B cell (primary cell): Measurements from ENCODE around the gene CGNL1. TPM values are rescaled to one million over a fixed set of nuclear protein-coding genes. Genes with fewer than 3 reads are reported as not detected.

ENCODE experiments used
- ATAC-seq: fragments of 200-7000 bp; cut with Tn5 transposase; one replicate; pipeline ENCODE4 v1.10.0; 2021; ENCODE audit warnings: low read depth, mild to moderate bottlenecking, moderate number of reproducible peaks, moderate library complexity
- CTCF ChIA-PET: fragments of 350-600 bp; sonication (Branson Sonifier 250); formaldehyde crosslinking; loops from one replicate; lab custom pipeline; 2021; ENCODE audit warnings: antibody characterized with exemption, inconsistent platforms; lab: Charles Lee
- POLR2A ChIA-PET: fragments of 350-600 bp; sonication (Branson Sonifier 250); formaldehyde crosslinking; loops from one replicate; lab custom pipeline; 2021; ENCODE audit warnings: antibody characterized with exemption; lab: Charles Lee
- DNase-seq: peaks from one replicate; pipeline ENCODE4 v3.0.0; 2013
- H2AFZ ChIP-seq: 2 replicates; pipeline ENCODE4 v1.6.1; 2012; ENCODE audit warnings: mild to moderate bottlenecking, low read depth, low read length; ENCODE audit not compliant: insufficient read depth, poor library complexity, severe bottlenecking
- H3K27ac ChIP-seq, 2 donors: 1 replicate in 1 of 2; 2 replicates in 1 of 2; pipeline ENCODE4 v1.5.1; 2012 to 2013; ENCODE audit warnings: low read length in 2 of 2, mild to moderate bottlenecking in 2 of 2, moderate library complexity in 1 of 2
- H3K27me3 ChIP-seq, 4 experiments: fragments of 200-600 bp in 1 of 4; sonication (generic) in 1 of 4; replicated peaks in 1 of 4; 1 replicate in 2 of 4; 2 replicates in 2 of 4; pipeline versions ENCODE4 v1.6.1 to v1.7.0; 2013 to 2016; ENCODE audit warnings: low read length in 3 of 4, mild to moderate bottlenecking in 2 of 4, mixed read lengths in 1 of 4, moderate library complexity in 1 of 4; ENCODE audit not compliant: insufficient read depth in 4 of 4, control insufficient read depth in 3 of 4; ENCODE audit errors: control extremely low read depth in 1 of 4
- H3K36me3 ChIP-seq, 2 experiments: replicated peaks in 1 of 2; 1 replicate in 1 of 2; 2 replicates in 1 of 2; pipeline versions ENCODE4 v1.6.1 to v1.7.1; 2013; ENCODE audit warnings: low read length in 1 of 2; ENCODE audit not compliant: insufficient read depth in 2 of 2, control insufficient read depth in 1 of 2; ENCODE audit errors: control extremely low read depth in 1 of 2, extremely low read depth in 1 of 2
- H3K4me1 ChIP-seq, 2 donors: fragments of 200-600 bp in 1 of 2; sonication (generic) in 1 of 2; 1 replicate in 1 of 2; 2 replicates in 1 of 2; pipeline versions ENCODE4 v1.5.1 to v1.6.1; 2013 to 2017; ENCODE audit warnings: low read length in 2 of 2; ENCODE audit not compliant: control insufficient read depth in 2 of 2, insufficient read depth in 2 of 2
- H3K4me2 ChIP-seq: replicated peaks from 2 replicates; pipeline ENCODE3; 2012; ENCODE audit warnings: mild to moderate bottlenecking, low read depth, low read length; ENCODE audit not compliant: poor library complexity, severe bottlenecking
- H3K4me3 ChIP-seq, 5 experiments: fragments of 200-600 bp in 1 of 5; sonication (generic) in 1 of 5; 1 replicate in 3 of 5; 2 replicates in 2 of 5; pipeline versions ENCODE4 v1.5.1 to v1.7.0; 2011 to 2016; ENCODE audit warnings: low read length in 4 of 5, mild to moderate bottlenecking in 4 of 5, low read depth in 2 of 5, control low read depth in 1 of 5, moderate library complexity in 1 of 5; ENCODE audit not compliant: insufficient read depth in 1 of 5; ENCODE audit errors: control extremely low read depth in 1 of 5, extremely low read depth in 1 of 5
- H3K79me2 ChIP-seq: fragments of 200-600 bp; sonication (generic); one replicate; pipeline ENCODE4 v1.6.0; 2016; ENCODE audit warnings: low read length; ENCODE audit not compliant: control insufficient read depth, insufficient read depth
- H3K9ac ChIP-seq: fragments of 200-600 bp; sonication (generic); 2 replicates; pipeline ENCODE4 v1.6.1; 2017; ENCODE audit warnings: mild to moderate bottlenecking, low read length, moderate library complexity
- H3K9me3 ChIP-seq, 3 donors: one replicate each; pipeline versions ENCODE4 v1.6.1 to v1.7.1; 2013; ENCODE audit warnings: low read length in 2 of 3; ENCODE audit not compliant: control insufficient read depth in 2 of 3, insufficient read depth in 1 of 3; ENCODE audit errors: control extremely low read depth in 1 of 3
- H4K20me1 ChIP-seq: 2 replicates; pipeline ENCODE4 v1.6.0; 2012; ENCODE audit warnings: mild to moderate bottlenecking, low read length; ENCODE audit not compliant: insufficient read depth, control insufficient read depth, poor library complexity, severe bottlenecking
- H3K27ac Mint-ChIP-seq: one replicate; pipeline ENCODE4 v1.8.0; 2021; ENCODE audit warnings: mixed read lengths
- H3K27me3 Mint-ChIP-seq: one replicate; pipeline ENCODE4 v1.8.0; 2021; ENCODE audit warnings: mixed read lengths
- H3K4me1 Mint-ChIP-seq: one replicate; pipeline ENCODE4 v1.8.0; 2021; ENCODE audit warnings: mixed read lengths
- H3K4me3 Mint-ChIP-seq: one replicate; pipeline ENCODE4 v1.8.0; 2021; ENCODE audit warnings: mixed read lengths
- H3K9me3 Mint-ChIP-seq: one replicate; pipeline ENCODE4 v1.8.0; 2022; ENCODE audit warnings: mixed read lengths; ENCODE audit not compliant: insufficient read depth
- EZH2 ChIP-seq: IDR thresholded peaks from 2 replicates; pipeline ENCODE4 v1.6.1; 2012; ENCODE audit warnings: borderline replicate concordance, low read depth, mild to moderate bottlenecking, moderate library complexity, low read length; ENCODE audit not compliant: insufficient read depth, poor library complexity, severe bottlenecking
- WGBS: methylation state at CpG from one replicate; pipeline ENCODE4 v1.1.5; 2013; ENCODE audit warnings: missing lambda C conversion rate; ENCODE audit not compliant: insufficient coverage; 5-methylcytosine and 5-hydroxymethylcytosine counted together
- intact Hi-C: fragments of 100-400 bp; cut with micrococcal nuclease; formaldehyde crosslinking; loops from one replicate; pipeline ENCODE4 v1.10.0; 2022
- polyA plus RNA-seq: library from polyadenylated mRNA; depleted of rRNA; stranded (reverse); fragments of >200 nt; gene quantifications from 2 replicates; pipeline ENCODE4 v1.2.3, GENCODE V29; 2012
- total RNA-seq, 2 donors: library from RNA; stranded (reverse); fragments of 120-200 nt in 1 of 2; gene quantifications; 1 replicate in 1 of 2; 2 replicates in 1 of 2; pipeline versions ENCODE4 v1.2.3 to v1.2.4, GENCODE V29; 2013 to 2022
- TF ChIP-seq, protein P1 (sequence below): fragments of 200-600 bp; IDR thresholded peaks from one replicate; pipeline ENCODE4 v1.8.0; 2022; ENCODE audit warnings: antibody characterized with exemption, mild to moderate bottlenecking

CGNL1 gene
- total and polyA plus RNA-seq, 2 donors (not counting 1 experiment from before 2014, with no cell fraction given), result 0.03 to 0.12 TPM

GRCh38 chr15:57367556-57367955, 8.7 kb upstream of the CGNL1 start:
- H3K4me3 Mint-ChIP-seq, result no peak overlapping the region
- no peak overlapping the region for H3K27ac ChIP-seq
- 94% methylated on average over 4 of the region's 4 CpGs for whole genome bisulfite sequencing
- ChIA-PET CTCF (interaction anchor here (1.0 kb wide), 1 partner anchor 12 kb away, joined by 3 read pairs; no protein-coding TSS in a partner anchor), POLR2A (no interaction called here)
- no peaks in the 10 kb centered on the region for H3K27me3 ChIP-seq
- H3K79me2 ChIP-seq, result no peaks in the 10 kb centered on the region
- H3K9me3 ChIP-seq, result no peaks in the 10 kb centered on the region
- H3K4me3 ChIP-seq, result no peak overlapping the region
- H3K27ac Mint-ChIP-seq, result no peak overlapping the region
- H3K36me3 ChIP-seq, result no peaks in the 10 kb centered on the region
- no peaks in the 10 kb centered on the region for H4K20me1 ChIP-seq
- no peak overlapping the region for H3K9ac ChIP-seq
- intact Hi-C loops, result no loop called here
- peaks cover 8% of the 10 kb centered on the region for H3K4me1 Mint-ChIP-seq
- no peak overlapping the region for H3K4me2 ChIP-seq
- no peaks in the 10 kb centered on the region for H3K27me3 Mint-ChIP-seq
- peaks cover 6 to 7% of the 10 kb centered on the region in 2 donors for H3K4me1 ChIP-seq
- ATAC-seq (no peak), DNase-seq (no peak)
- H3K9me3 Mint-ChIP-seq, result no peaks in the 10 kb centered on the region
- no peak overlapping the region for H2AFZ ChIP-seq
- TF ChIP-seq EZH2, result no peak
- TF ChIP-seq, protein P1, sequence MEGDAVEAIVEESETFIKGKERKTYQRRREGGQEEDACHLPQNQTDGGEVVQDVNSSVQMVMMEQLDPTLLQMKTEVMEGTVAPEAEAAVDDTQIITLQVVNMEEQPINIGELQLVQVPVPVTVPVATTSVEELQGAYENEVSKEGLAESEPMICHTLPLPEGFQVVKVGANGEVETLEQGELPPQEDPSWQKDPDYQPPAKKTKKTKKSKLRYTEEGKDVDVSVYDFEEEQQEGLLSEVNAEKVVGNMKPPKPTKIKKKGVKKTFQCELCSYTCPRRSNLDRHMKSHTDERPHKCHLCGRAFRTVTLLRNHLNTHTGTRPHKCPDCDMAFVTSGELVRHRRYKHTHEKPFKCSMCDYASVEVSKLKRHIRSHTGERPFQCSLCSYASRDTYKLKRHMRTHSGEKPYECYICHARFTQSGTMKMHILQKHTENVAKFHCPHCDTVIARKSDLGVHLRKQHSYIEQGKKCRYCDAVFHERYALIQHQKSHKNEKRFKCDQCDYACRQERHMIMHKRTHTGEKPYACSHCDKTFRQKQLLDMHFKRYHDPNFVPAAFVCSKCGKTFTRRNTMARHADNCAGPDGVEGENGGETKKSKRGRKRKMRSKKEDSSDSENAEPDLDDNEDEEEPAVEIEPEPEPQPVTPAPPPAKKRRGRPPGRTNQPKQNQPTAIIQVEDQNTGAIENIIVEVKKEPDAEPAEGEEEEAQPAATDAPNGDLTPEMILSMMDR, result no peak

GRCh38 chr15:57370929-57371328, 5.4 kb upstream of the CGNL1 start:
- Mint-ChIP-seq H3K27ac (no peak overlapping the region), H3K27me3 (peaks cover 15% of the 10 kb centered on the region), H3K4me3 (no peak overlapping the region), H3K4me1 (peaks cover 2% of the 10 kb centered on the region), H3K9me3 (no peaks in the 10 kb centered on the region)
- no peak overlapping the region for H3K27ac ChIP-seq
- no peaks in the 10 kb centered on the region for H4K20me1 ChIP-seq
- H2AFZ ChIP-seq, result no peak overlapping the region
- WGBS, result 100% methylated on average over 1 of the region's 1 CpG
- H3K4me2 ChIP-seq, result no peak overlapping the region
- no peak for ATAC-seq
- no peak for TF ChIP-seq EZH2
- TF ChIP-seq, protein P1, result no peak
- H3K9me3 ChIP-seq, result peaks cover 0 to 3% (median 0%) of the 10 kb centered on the region in 3 donors
- ChIA-PET CTCF (no interaction called here), POLR2A (no interaction called here)
- peaks cover 0 to 13% (median 7%) of the 10 kb centered on the region in 4 experiments for H3K27me3 ChIP-seq
- peaks cover 2 to 3% of the 10 kb centered on the region in 2 donors for H3K4me1 ChIP-seq
- DNase-seq, result no peak
- H3K9ac ChIP-seq, result no peak overlapping the region
- no peak overlapping the region for H3K4me3 ChIP-seq
- intact Hi-C loops, result no loop called here
- no peaks in the 10 kb centered on the region for H3K36me3 ChIP-seq
- H3K79me2 ChIP-seq, result no peaks in the 10 kb centered on the region
